Heart left ventricle (tissue), 16 donors: ENCODE data around the gene TMEM237. TPM values are rescaled to one million over a fixed set of nuclear protein-coding genes. Genes with fewer than 3 reads are reported as not detected.

Experiments
- ATAC-seq, 4 donors: fragments of 200-7000 bp; cut with Tn5 transposase; one replicate each; pipeline ENCODE4 v1.9.1; 2020 to 2022; ENCODE audit warnings: moderate library complexity in 4 of 4, mild to moderate bottlenecking in 3 of 4, moderate number of reproducible peaks in 1 of 4
- DNase-seq, 5 donors: peaks; one replicate each; pipeline ENCODE4 v3.0.0-alpha.2; 2020
- H3K27ac ChIP-seq, 12 donors: fragments of 200-600 bp; sonication (generic) in 4 of 12; one replicate each; pipeline versions ENCODE4 v1.5.0 to v1.8.0; 2016 to 2022; ENCODE audit warnings: mild to moderate bottlenecking in 2 of 12
- H3K27me3 ChIP-seq, 9 donors: fragments of 200-600 bp; sonication (generic) in 2 of 9; one replicate each; pipeline versions ENCODE4 v1.5.1 to v1.8.0; 2016 to 2022; ENCODE audit warnings: mild to moderate bottlenecking in 3 of 9
- H3K36me3 ChIP-seq, 9 donors: fragments of 200-600 bp; sonication (generic) in 2 of 9; one replicate each; pipeline versions ENCODE4 v1.5.0 to v1.8.0; 2018 to 2022; ENCODE audit warnings: mild to moderate bottlenecking in 2 of 9
- H3K4me1 ChIP-seq, 12 donors: fragments of 200-600 bp; sonication (generic) in 4 of 12; one replicate each; pipeline versions ENCODE4 v1.5.0 to v1.8.0; 2016 to 2022; ENCODE audit warnings: mild to moderate bottlenecking in 3 of 12
- H3K4me3 ChIP-seq, 12 donors: fragments of 200-600 bp; sonication (generic) in 4 of 12; one replicate each; pipeline versions ENCODE4 v1.5.0 to v1.8.0; 2017 to 2022; ENCODE audit warnings: mild to moderate bottlenecking in 9 of 12, moderate library complexity in 4 of 12
- H3K9me3 ChIP-seq, 12 donors: fragments of 200-600 bp; sonication (generic) in 4 of 12; one replicate each; pipeline versions ENCODE4 v1.5.0 to v1.8.0; 2016 to 2022; ENCODE audit warnings: mild to moderate bottlenecking in 1 of 12
- CTCF ChIP-seq, 12 donors: fragments of 200-600 bp; sonication (generic) in 4 of 12; IDR thresholded peaks; one replicate each; pipeline versions ENCODE4 v1.5.0 to v1.8.0; 2018 to 2022; ENCODE audit warnings: antibody characterized with exemption in 12 of 12, mild to moderate bottlenecking in 5 of 12
- POLR2A ChIP-seq, 2 donors: fragments of 450-650 bp; IDR thresholded peaks; one replicate each; pipeline ENCODE4 v1.6.1; 2017; ENCODE audit warnings: antibody characterized with exemption in 2 of 2, mild to moderate bottlenecking in 2 of 2, moderate library complexity in 2 of 2
- WGBS, 4 donors: extraction: QIAGEN DNeasy Blood & Tissue Kit in 2 of 4; methylation state at CpG; one replicate each; pipeline versions ENCODE4 v1.1.5 to v1.1.7; 2013 to 2018; 5-methylcytosine and 5-hydroxymethylcytosine counted together
- intact Hi-C, 10 donors: fragments of 100-400 bp; cut with DNase I; formaldehyde crosslinking; loops; one replicate each; pipeline versions ENCODE4 v1.11.1 to v1.14.2; 2022
- polyA plus RNA-seq, 2 donors: library from polyadenylated mRNA; stranded (reverse); fragments of 200-250 nt; gene quantifications; one replicate each; pipeline ENCODE4 v1.2.3, GENCODE V29; 2013
- total RNA-seq, 9 donors: library from RNA; depleted of rRNA in 2 of 9; stranded (reverse); fragments of >200 nt in 2 of 9; fragmentation: NEBNext Ultra II Directional in 3 of 9; extraction: Animal tissue kit (Norgen Biotek cat#: 25700) in 3 of 9; gene quantifications; one replicate each; pipeline versions ENCODE4 v1.1.0 to v1.2.4, GENCODE V29; 2016 to 2023
- donor health status: ischemic (EF 13 %, LVEDD 7.1; RV severe dilation, severe dysfunction).
- donor health status: healthy with polysubstance abuse.
- donor health status: DM: no; HTN: yes; CAD: no.
- donor health status: DM: no; HTN: no; CAD: no.
- donor health status: ischemic (EF 25% LVEDD 6.9; RV normal size, moderate dysfunction).
- donor health status: ischemic (EF 25% LVEDD 5.7; RV mildly dilated, moderate dysfunction).
- donor health status: healthy.
- donor health status: DM: yes; HTN: yes; CAD: no.
- donor health status: ischemic (EF 35%, LVEDD 5.7; RV mildly dilated, moderate dysfunction).
- donor health status: nonischemic (EF 11% LVEDD 7.7; RV severe dilation, severe dysfunction).
- donor health status: DM: yes; HTN: yes; CAD: no.
- donor health status: PGD.
- donor health status: ischemic (EF 29% LVEDD 5.4; RV normal size, mild dysfunction).
- donor health status: nonischemic (EF 23%, LVEDD 6.1; RV moderate dilation, normal function).

Gene TMEM237
- total and polyA plus RNA-seq, 11 donors: 9.5 to 25.2 (median 17.1) TPM

GRCh38 chr2:201678401-201678800, 35.1 kb upstream of the TMEM237 start:
- no peak overlapping the region for H3K4me3 ChIP-seq
- no peaks in the 10 kb centered on the region for H3K4me1 ChIP-seq
- no peak for DNase-seq
- H3K27me3 ChIP-seq: no peaks in the 10 kb centered on the region
- H3K36me3 ChIP-seq: no peaks in the 10 kb centered on the region
- H3K27ac ChIP-seq: no peak overlapping the region
- 57 to 66% (median 64%) methylated on average over 6 of the region's 6 CpGs for WGBS, 4 donors
- no peak for ATAC-seq
- no peaks in the 10 kb centered on the region for H3K9me3 ChIP-seq
- no peak for TF ChIP-seq POLR2A (IDR thresholded peaks at IDR 0.05)
- no peak for TF ChIP-seq CTCF (IDR thresholded peaks at IDR 0.05)
- intact Hi-C loops: no loop called here

DNA sequence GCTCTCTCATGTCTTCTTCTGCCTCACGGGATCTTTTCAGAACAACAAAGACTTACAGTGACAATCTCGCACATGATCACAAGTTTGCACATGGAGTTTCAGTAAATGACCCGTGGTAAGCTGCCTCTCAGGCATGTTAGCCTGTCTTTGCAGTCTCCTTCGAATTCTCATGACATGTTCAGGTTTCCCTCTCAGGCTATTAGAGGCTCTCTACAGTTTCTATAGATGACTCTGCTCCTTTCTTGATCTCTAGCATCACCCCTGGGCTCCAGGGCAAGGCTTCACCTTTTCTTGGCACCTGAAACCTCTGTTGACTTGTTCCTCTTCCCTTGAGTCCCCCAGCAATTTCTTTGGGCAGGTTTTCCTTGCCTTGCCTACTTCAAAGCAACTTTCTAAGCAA, 32.2 kb upstream of the TMEM237 start:
- Histone ChIP-seq H3K4me3 (no peak overlapping the region), H3K9me3 (peaks cover 0 to 4% (median 0%) of the 10 kb centered on the region in 12 donors), H3K27me3 (no peaks in the 10 kb centered on the region), H3K36me3 (no peaks in the 10 kb centered on the region), H3K4me1 (no peaks in the 10 kb centered on the region), H3K27ac (no peak overlapping the region)
- TF ChIP-seq CTCF (IDR thresholded peaks at IDR 0.05) (no peak), POLR2A (IDR thresholded peaks at IDR 0.05) (no peak)
- ATAC-seq (no peak), DNase-seq (no peak)
- intact Hi-C loops: no loop called here
- 65 to 91% (median 83%) methylated on average over 4 of the region's 4 CpGs for WGBS, 4 donors

DNA sequence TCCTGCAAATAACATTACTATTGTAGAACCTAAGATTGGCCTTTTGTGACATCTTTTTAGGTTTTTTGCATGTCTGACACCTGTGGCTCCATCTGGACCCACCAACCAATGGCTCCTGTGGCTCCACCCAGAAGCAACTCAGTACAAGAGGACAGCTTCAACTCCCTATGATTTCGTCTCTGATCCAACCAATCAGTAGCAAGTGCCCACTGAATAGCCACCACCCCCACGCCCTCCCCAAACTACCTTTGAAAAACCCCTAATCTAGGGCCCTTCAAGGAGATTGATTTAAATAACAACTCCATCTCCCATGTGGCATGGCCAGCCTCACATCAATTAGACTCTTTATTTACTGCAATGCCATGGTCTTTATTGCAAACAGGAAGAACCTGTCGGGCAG, 31.5 kb upstream of the TMEM237 start:
- no peak for ATAC-seq
- Histone ChIP-seq H3K4me1 (no peaks in the 10 kb centered on the region), H3K4me3 (no peak overlapping the region), H3K27ac (no peak overlapping the region), H3K27me3 (no peaks in the 10 kb centered on the region), H3K9me3 (peaks cover 0 to 4% (median 0%) of the 10 kb centered on the region in 12 donors), H3K36me3 (no peaks in the 10 kb centered on the region)
- intact Hi-C loops: no loop called here
- no peak for DNase-seq
- TF ChIP-seq CTCF (IDR thresholded peaks at IDR 0.05) (no peak), POLR2A (IDR thresholded peaks at IDR 0.05) (no peak)
- WGBS, 4 donors: 85 to 97% (median 91%) methylated on average over 3 of the region's 3 CpGs

DNA sequence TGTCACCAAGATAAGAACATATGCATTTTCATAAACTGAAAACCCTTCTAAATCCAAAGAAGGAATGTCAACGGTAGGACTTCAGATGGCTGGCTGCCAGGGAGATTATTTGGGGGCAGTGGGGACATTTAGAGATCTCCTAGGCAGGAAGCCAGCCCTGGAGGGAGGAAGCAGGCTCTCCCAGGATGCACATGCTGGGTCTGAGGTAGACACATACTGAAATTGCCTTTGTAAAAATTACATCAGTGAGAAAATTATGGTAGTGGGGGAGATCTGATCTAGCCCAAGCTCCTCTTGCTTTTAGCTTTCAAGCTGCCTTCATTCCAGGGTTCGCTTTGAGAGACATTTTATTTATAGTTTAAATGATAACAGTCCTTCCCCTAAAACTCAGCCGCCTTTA, 31.0 kb upstream of the TMEM237 start:
- Histone ChIP-seq H3K27ac (no peak overlapping the region), H3K4me1 (no peaks in the 10 kb centered on the region), H3K36me3 (no peaks in the 10 kb centered on the region), H3K9me3 (peaks cover 0 to 4% (median 0%) of the 10 kb centered on the region in 12 donors), H3K27me3 (no peaks in the 10 kb centered on the region), H3K4me3 (no peak overlapping the region)
- TF ChIP-seq POLR2A (IDR thresholded peaks at IDR 0.05): no peak
- TF ChIP-seq CTCF (IDR thresholded peaks at IDR 0.05): no peak
- intact Hi-C loops: no loop called here
- WGBS, 4 donors: 47 to 53% (median 50%) methylated on average over 3 of the region's 3 CpGs
- ATAC-seq: no peak
- DNase-seq: no peak
